Peyer's patch (tissue), 4 donors: ENCODE measurements around the gene RBM20. TPM values are rescaled to one million over a fixed set of nuclear protein-coding genes. Genes with fewer than 3 reads are reported as not detected.

Source experiments
- DNase-seq, 3 donors: peaks; one replicate each; pipeline ENCODE4 v3.0.0-alpha.2; 2017 to 2019
- H3K27ac ChIP-seq, 4 donors: fragments of 200-600 bp; sonication (generic); one replicate each; pipeline ENCODE4 v1.5.1; 2016 to 2019
- H3K27me3 ChIP-seq, 2 donors: fragments of 200-600 bp; sonication (generic); one replicate each; pipeline ENCODE4 v1.5.1; 2019
- H3K36me3 ChIP-seq, 3 donors: fragments of 200-600 bp; sonication (generic); one replicate each; pipeline ENCODE4 v1.5.1; 2016 to 2019
- H3K4me1 ChIP-seq, 4 donors: fragments of 200-600 bp; sonication (generic); one replicate each; pipeline ENCODE4 v1.5.1; 2016 to 2019
- H3K4me3 ChIP-seq, 4 donors: fragments of 200-600 bp; sonication (generic); 1 replicate in 3 of 4; 2 replicates in 1 of 4; pipeline ENCODE4 v1.5.1; 2016 to 2019; ENCODE audit warnings: mild to moderate bottlenecking in 1 of 4
- H3K9me3 ChIP-seq, 4 donors: fragments of 200-600 bp; sonication (generic); one replicate each; pipeline ENCODE4 v1.5.1; 2016 to 2019; ENCODE audit warnings: mild to moderate bottlenecking in 1 of 4
- POLR2A ChIP-seq, 2 donors: fragments of 450-650 bp; IDR thresholded peaks; one replicate each; pipeline ENCODE4 v1.5.1; 2017; ENCODE audit warnings: antibody characterized with exemption in 2 of 2, mild to moderate bottlenecking in 2 of 2, moderate library complexity in 2 of 2
- total RNA-seq, 4 donors: library from RNA; depleted of rRNA; stranded (reverse); fragments of >200 nt; gene quantifications; one replicate each; pipeline ENCODE4 v1.1.0, GENCODE V29; 2016
- TF ChIP-seq, protein P1 (sequence below), 6 experiments: fragments of 450-650 bp in 4 of 6; fragments of 200-600 bp in 2 of 6; sonication (generic) in 1 of 6; IDR thresholded peaks; one replicate each; pipeline ENCODE4 v1.5.1; 2017 to 2019; ENCODE audit warnings: antibody characterized with exemption in 6 of 6, mild to moderate bottlenecking in 3 of 6, moderate library complexity in 1 of 6

RBM20 gene
- total RNA-seq, 4 donors from 2014 or later: 0.80 to 4.1 (median 1.2) TPM

DNA sequence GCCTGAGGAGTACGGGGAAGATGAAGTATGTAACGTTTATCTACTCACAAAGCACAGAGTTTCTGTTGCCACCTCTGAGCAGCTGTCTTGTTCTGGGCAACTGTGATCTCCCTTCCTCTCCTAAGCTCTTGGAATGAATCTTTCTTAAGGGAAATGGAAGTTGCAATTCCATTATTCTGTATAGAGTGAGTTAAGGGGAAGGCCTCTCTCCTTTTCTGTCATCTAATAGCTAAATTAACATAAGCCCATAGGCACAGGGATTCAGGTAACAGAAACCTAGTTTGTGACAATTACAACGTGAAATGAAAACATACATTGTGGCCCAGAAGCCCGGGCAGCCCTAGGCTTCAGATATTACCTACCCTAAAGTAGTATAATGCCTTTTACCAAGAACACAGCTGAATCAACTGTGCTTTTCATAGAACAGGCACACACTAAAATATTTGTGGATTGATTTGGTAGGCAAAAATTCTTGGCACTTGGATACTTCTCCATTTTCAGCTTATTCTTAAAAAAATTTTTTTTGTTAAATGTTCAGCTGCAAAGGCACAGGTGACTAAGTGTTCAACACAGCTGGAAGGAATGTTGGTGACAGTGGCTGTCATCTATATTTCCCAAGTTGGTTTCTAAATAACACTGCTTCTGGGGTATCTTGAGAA is 223.8 kb downstream of the RBM20 start:
- TF ChIP-seq POLR2A (IDR thresholded peaks at IDR 0.05): no peak
- TF ChIP-seq, protein P1, sequence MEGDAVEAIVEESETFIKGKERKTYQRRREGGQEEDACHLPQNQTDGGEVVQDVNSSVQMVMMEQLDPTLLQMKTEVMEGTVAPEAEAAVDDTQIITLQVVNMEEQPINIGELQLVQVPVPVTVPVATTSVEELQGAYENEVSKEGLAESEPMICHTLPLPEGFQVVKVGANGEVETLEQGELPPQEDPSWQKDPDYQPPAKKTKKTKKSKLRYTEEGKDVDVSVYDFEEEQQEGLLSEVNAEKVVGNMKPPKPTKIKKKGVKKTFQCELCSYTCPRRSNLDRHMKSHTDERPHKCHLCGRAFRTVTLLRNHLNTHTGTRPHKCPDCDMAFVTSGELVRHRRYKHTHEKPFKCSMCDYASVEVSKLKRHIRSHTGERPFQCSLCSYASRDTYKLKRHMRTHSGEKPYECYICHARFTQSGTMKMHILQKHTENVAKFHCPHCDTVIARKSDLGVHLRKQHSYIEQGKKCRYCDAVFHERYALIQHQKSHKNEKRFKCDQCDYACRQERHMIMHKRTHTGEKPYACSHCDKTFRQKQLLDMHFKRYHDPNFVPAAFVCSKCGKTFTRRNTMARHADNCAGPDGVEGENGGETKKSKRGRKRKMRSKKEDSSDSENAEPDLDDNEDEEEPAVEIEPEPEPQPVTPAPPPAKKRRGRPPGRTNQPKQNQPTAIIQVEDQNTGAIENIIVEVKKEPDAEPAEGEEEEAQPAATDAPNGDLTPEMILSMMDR (IDR thresholded peaks at IDR 0.05): no peak
- H3K27ac ChIP-seq: peak overlapping the region; percentile 79 to 98 (median 90)
- H3K4me1 ChIP-seq: peaks cover 0 to 63% (median 50%) of the 10 kb centered on the region in 4 donors
- H3K9me3 ChIP-seq: no peaks in the 10 kb centered on the region
- no peak overlapping the region for H3K4me3 ChIP-seq
- no peak for DNase-seq
- no peaks in the 10 kb centered on the region for H3K36me3 ChIP-seq
- no peaks in the 10 kb centered on the region for H3K27me3 ChIP-seq

DNA sequence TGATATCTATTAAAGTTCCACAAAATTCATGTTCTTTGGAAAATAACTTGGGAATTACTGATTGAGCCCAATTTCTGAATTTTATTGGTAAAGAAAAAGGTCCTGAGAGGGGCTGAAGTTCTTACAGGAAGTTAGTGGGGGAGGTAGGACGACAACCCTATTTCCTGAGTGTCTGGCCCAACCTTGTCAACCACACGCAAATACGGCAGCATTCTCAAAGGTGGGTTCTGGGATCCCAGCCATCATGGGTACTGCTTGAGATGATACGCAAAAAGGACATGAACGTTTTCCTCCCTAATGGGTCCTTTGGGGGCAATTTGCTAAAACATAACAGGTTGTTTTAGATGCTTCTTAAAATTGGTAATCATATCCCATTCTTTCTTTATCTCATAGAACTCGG is 224.8 kb downstream of the RBM20 start:
- TF ChIP-seq, protein P1 (IDR thresholded peaks at IDR 0.05): no peak
- TF ChIP-seq POLR2A (IDR thresholded peaks at IDR 0.05): no peak
- no peaks in the 10 kb centered on the region for H3K36me3 ChIP-seq
- no peak overlapping the region for H3K4me3 ChIP-seq
- DNase-seq: peak in 2 of 3 donors; percentile 81 to 85
- H3K9me3 ChIP-seq: no peaks in the 10 kb centered on the region
- peak overlapping the region; percentile 79 to 98 (median 90) for H3K27ac ChIP-seq
- peaks cover 0 to 57% (median 45%) of the 10 kb centered on the region in 4 donors for H3K4me1 ChIP-seq
- H3K27me3 ChIP-seq: no peaks in the 10 kb centered on the region

- Histone ChIP-seq H3K27ac (peak overlapping the region; percentile 96 to 99 (median 98)), H3K4me1 (peaks cover 0 to 43% (median 35%) of the 10 kb centered on the region in 4 donors), H3K9me3 (no peaks in the 10 kb centered on the region), H3K4me3 (peak overlapping the region; percentile 74 to 98 (median 82)), H3K36me3 (peaks cover 0 to 3% (median 0%) of the 10 kb centered on the region in 3 donors), H3K27me3 (no peaks in the 10 kb centered on the region)
- TF ChIP-seq POLR2A (IDR thresholded peaks at IDR 0.05): no peak
- TF ChIP-seq, protein P1 (IDR thresholded peaks at IDR 0.05): no peak
- no peak for DNase-seq
Measured at GRCh38 chr10:110870823-110871297, 226.7 kb downstream of the RBM20 start.

GRCh38 chr10:110871298-110872084 is 227.4 kb downstream of the RBM20 start, which contains the start of gene PDCD4:
PDCD4 (plus strand) TSS chr10:110871928; CDS start chr10:110876028, 4,100 bp downstream.
- H3K27ac ChIP-seq: peak within 1 kb of the TSS; percentile 96 to 99 (median 98)
- peaks cover 0 to 37% (median 29%) of the 10 kb centered on the region in 4 donors for H3K4me1 ChIP-seq
- TF ChIP-seq, protein P1 (IDR thresholded peaks at IDR 0.05): no peak
- peak; percentile 93 to 97 for TF ChIP-seq POLR2A (IDR thresholded peaks at IDR 0.05)
- peak; percentile 99 to 100 (median 99) for DNase-seq
- H3K27me3 ChIP-seq: no peaks in the 10 kb centered on the region
- H3K9me3 ChIP-seq: no peaks in the 10 kb centered on the region
- peaks cover 0 to 9% (median 0%) of the 10 kb centered on the region in 3 donors for H3K36me3 ChIP-seq
- peak within 1 kb of the TSS; percentile 74 to 98 (median 82) for H3K4me3 ChIP-seq

- TF ChIP-seq, protein P1 (IDR thresholded peaks at IDR 0.05): peak in 2 of 6 experiments; percentile 3 to 11
- TF ChIP-seq POLR2A (IDR thresholded peaks at IDR 0.05): no peak
Measured at GRCh38 chr10:110872145-110872983, 228.2 kb downstream of the RBM20 start.

More at GRCh38 chr10:110872145-110872983, 228.2 kb downstream of the RBM20 start:
- Histone ChIP-seq H3K4me1 (peaks cover 0 to 28% (median 23%) of the 10 kb centered on the region in 4 donors), H3K27me3 (no peaks in the 10 kb centered on the region), H3K36me3 (peaks cover 0 to 17% (median 0%) of the 10 kb centered on the region in 3 donors), H3K9me3 (no peaks in the 10 kb centered on the region), H3K4me3 (peak overlapping the region; percentile 74 to 98 (median 82)), H3K27ac (peak overlapping the region; percentile 96 to 99 (median 98))
- peak; percentile 76 to 86 (median 82) for DNase-seq
